ENCODE results near the gene NBEA.

DNA sequence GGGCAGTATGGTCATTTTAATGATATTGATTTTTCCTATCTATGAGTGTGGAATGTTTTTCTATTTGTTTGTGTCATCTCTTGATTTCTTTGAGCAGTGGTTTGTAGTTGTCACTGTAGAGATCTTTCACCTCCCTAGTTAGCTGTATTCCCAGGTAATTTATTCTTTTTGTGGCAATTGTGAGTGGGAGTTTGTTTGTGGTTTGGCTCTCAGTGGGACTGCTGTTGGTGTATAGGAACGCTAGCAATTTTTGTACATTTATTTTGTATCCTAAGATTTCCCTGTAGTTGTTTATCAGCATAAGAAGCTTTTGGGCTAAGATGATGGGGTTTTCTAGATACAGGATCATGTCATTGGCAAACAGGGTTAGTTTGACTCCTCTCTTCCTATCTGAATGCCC is 28.9 kb downstream of the NBEA start:
- TF ChIP-seq CTCF (IDR thresholded peaks at IDR 0.05) (no peak), POLR2A (IDR thresholded peaks at IDR 0.05) (no peak)

Data from breast epithelium (tissue), 3 donors.